A549 (cell line): Measurements from ENCODE around the gene PBX1. TPM values are rescaled to one million over a fixed set of nuclear protein-coding genes. Genes with fewer than 3 reads are reported as not detected.

Source experiments
- ATAC-seq, 2 experiments: fragments of 200-7000 bp in 1 of 2; fragments of >200 bp in 1 of 2; cut with Nextera tagmentation in 1 of 2; cut with Tn5 transposase in 1 of 2; 3 replicates each; pipeline versions ENCODE4 v1.8.0 to v1.9.1; 2018 to 2020; ENCODE audit warnings: mild to moderate bottlenecking in 1 of 2, moderate library complexity in 1 of 2
- CTCF ChIA-PET: fragments of 300-600 bp; sonication (Branson Sonifier 250); formaldehyde crosslinking; extraction: SDS; loops from one replicate; lab custom pipeline; 2021; ENCODE audit warnings: antibody characterized with exemption, inconsistent platforms; lab: Yijun Ruan, JAX
- POLR2A ChIA-PET: fragments of 350-600 bp; formaldehyde crosslinking; extraction: SDS; loops from one replicate; lab custom pipeline; 2021; ENCODE audit warnings: antibody characterized with exemption, inconsistent platforms; lab: Yijun Ruan, JAX
- DNase-seq, 2 experiments: peaks; one replicate each; pipeline versions ENCODE4 v3.0.0 to v3.0.0-alpha.2; 2011 to 2016; ENCODE audit warnings: low read depth in 1 of 2, low spot score in 1 of 2
- FAIRE-seq: peaks from 2 replicates; lab custom pipeline; 2011; peaks lifted over from hg19 to GRCh38; lab: Jason Lieb, UNC
- H3K27ac ChIP-seq, 2 experiments: fragments of >200 bp; sonication (Bioruptor Twin); formaldehyde crosslinking; 3 replicates each; pipeline ENCODE4 v1.5.1; 2016 to 2017
- H3K4me1 ChIP-seq: fragments of >200 bp; sonication (Bioruptor Twin); formaldehyde crosslinking; 3 replicates; pipeline ENCODE4 v1.6.1; 2016
- H3K4me2 ChIP-seq: fragments of >200 bp; sonication (Bioruptor Twin); formaldehyde crosslinking; 3 replicates; pipeline ENCODE4 v1.6.1; 2016
- H3K4me3 ChIP-seq: fragments of >200 bp; sonication (Bioruptor Twin); formaldehyde crosslinking; 3 replicates; pipeline ENCODE4 v1.5.1; 2016
- H3K9me3 ChIP-seq: fragments of >200 bp; sonication (Bioruptor Twin); formaldehyde crosslinking; 3 replicates; pipeline ENCODE4 v1.6.1; 2016
- BHLHE40 ChIP-seq: IDR thresholded peaks from 2 replicates; pipeline ENCODE4 v1.6.1; 2012; ENCODE audit warnings: low read depth, low read length, inconsistent platforms
- CHD4 ChIP-seq: fragments of 200-600 bp; sonication (generic); IDR thresholded peaks from 2 replicates; pipeline ENCODE4 v1.6.1; 2016; ENCODE audit warnings: antibody characterized with exemption, mild to moderate bottlenecking, borderline replicate concordance
- EHF ChIP-seq: fragments of 250-450 bp; sonication (Bioruptor Pico); IDR thresholded peaks from 2 replicates; pipeline ENCODE4 v1.5.0; 2020; ENCODE audit warnings: mild to moderate bottlenecking
- EHMT2 ChIP-seq: fragments of 200-600 bp; sonication (generic); IDR thresholded peaks from 2 replicates; pipeline ENCODE4 v1.6.1; 2016; ENCODE audit warnings: antibody characterized with exemption, low read depth, mild to moderate bottlenecking, moderate library complexity
- EP300 ChIP-seq, 2 experiments: fragments of >200 bp; sonication (Bioruptor Twin); formaldehyde crosslinking; IDR thresholded peaks; 2 replicates in 1 of 2; 3 replicates in 1 of 2; pipeline ENCODE4 v1.6.1; 2016 to 2017
- FOSB ChIP-seq: fragments of 250-450 bp; sonication (Bioruptor Pico); IDR thresholded peaks from 2 replicates; pipeline ENCODE4 v1.5.0; 2020; ENCODE audit warnings: mild to moderate bottlenecking, moderate library complexity
- JUN ChIP-seq, 2 experiments: fragments of >200 bp; sonication (Bioruptor Twin); formaldehyde crosslinking; IDR thresholded peaks; 2 replicates in 1 of 2; 3 replicates in 1 of 2; pipeline ENCODE4 v1.6.1; 2016 to 2017
- KDM5A ChIP-seq: fragments of 200-600 bp; sonication (generic); IDR thresholded peaks from 2 replicates; pipeline ENCODE4 v1.6.1; 2016; ENCODE audit warnings: antibody characterized with exemption, mild to moderate bottlenecking
- MAFK ChIP-seq: fragments of 450-650 bp; IDR thresholded peaks from 2 replicates; pipeline ENCODE4 v1.6.1; 2014; ENCODE audit not compliant: partially characterized antibody
- MAZ ChIP-seq: fragments of 150-350 bp; IDR thresholded peaks from 2 replicates; pipeline ENCODE4 v1.6.1; 2014; ENCODE audit warnings: antibody characterized with exemption, low read depth, low read length, borderline replicate concordance
- NFE2L2 ChIP-seq: fragments of 150-350 bp; conservative IDR thresholded peaks from 2 replicates; pipeline ENCODE4 v1.6.1; 2014; ENCODE audit warnings: low read length
- NR3C1 ChIP-seq: fragments of >200 bp; sonication (Bioruptor Twin); formaldehyde crosslinking; IDR thresholded peaks from 3 replicates; pipeline ENCODE4 v1.6.1; 2017
- PHF8 ChIP-seq: fragments of 200-600 bp; sonication (generic); IDR thresholded peaks from 2 replicates; pipeline ENCODE4 v1.6.1; 2016; ENCODE audit warnings: low read depth, mild to moderate bottlenecking, antibody characterized with exemption, moderate library complexity, borderline replicate concordance
- POLR2AphosphoS2 ChIP-seq: conservative IDR thresholded peaks from 2 replicates; pipeline ENCODE4 v1.6.1; 2012; ENCODE audit warnings: low read length, improper control_type of control experiment, inconsistent platforms
- RARB ChIP-seq: fragments of 250-450 bp; sonication (Bioruptor Pico); IDR thresholded peaks from 2 replicates; pipeline ENCODE4 v1.8.0; 2021; ENCODE audit warnings: mild to moderate bottlenecking, moderate library complexity
- SMC3 ChIP-seq: fragments of >200 bp; sonication (Bioruptor Twin); formaldehyde crosslinking; IDR thresholded peaks from 3 replicates; pipeline ENCODE4 v1.6.1; 2018; ENCODE audit warnings: inconsistent platforms
- TFCP2L1 ChIP-seq: fragments of 250-450 bp; sonication (Bioruptor Pico); IDR thresholded peaks from 2 replicates; pipeline ENCODE4 v1.5.0; 2021; ENCODE audit warnings: mild to moderate bottlenecking
- ZC3H11A ChIP-seq: fragments of 450-650 bp; IDR thresholded peaks from 2 replicates; pipeline ENCODE4 v1.6.1; 2014; ENCODE audit warnings: antibody characterized with exemption, mild to moderate bottlenecking
- ZFP36 ChIP-seq: fragments of 450-650 bp; IDR thresholded peaks from 2 replicates; pipeline ENCODE4 v1.6.1; 2014; ENCODE audit warnings: borderline replicate concordance; ENCODE audit not compliant: partially characterized antibody
- ZNF302 ChIP-seq: fragments of 250-450 bp; sonication (Bioruptor Pico); IDR thresholded peaks from 2 replicates; pipeline ENCODE4 v1.9.0; 2021; ENCODE audit warnings: inconsistent platforms, mild to moderate bottlenecking, moderate library complexity
- WGBS: methylation state at CpG from one replicate; pipeline ENCODE4 v1.1.6; 2017; ENCODE audit errors: missing lambda C conversion rate; 5-methylcytosine and 5-hydroxymethylcytosine counted together
- polyA plus RNA-seq, 4 experiments: library from polyadenylated mRNA; depleted of rRNA in 3 of 4; stranded (reverse); fragments of >200 nt; fragmentation: RNase III in 1 of 4; extraction: RNeasy Plus Mini Kit Qiagen cat#74134 plus additional on column Dnase treatment in 1 of 4; gene quantifications; 2 replicates in 3 of 4; 3 replicates in 1 of 4; pipeline ENCODE4 v1.2.3, GENCODE V29; 2011 to 2017
- TF ChIP-seq, protein P1 (sequence below): IDR thresholded peaks from 2 replicates; pipeline ENCODE4 v1.6.1; 2012
- TF ChIP-seq, protein P2 (sequence below): IDR thresholded peaks from 2 replicates; pipeline ENCODE4 v1.6.1; 2012; ENCODE audit warnings: low read depth, borderline replicate concordance
- TF ChIP-seq, protein P3 (sequence below): fragments of 150-350 bp; IDR thresholded peaks from 2 replicates; pipeline ENCODE4 v1.6.1; 2014; ENCODE audit warnings: low read depth, mild to moderate bottlenecking, low read length
- TF ChIP-seq, protein P4 (sequence below): fragments of >200 bp; sonication (Bioruptor Twin); formaldehyde crosslinking; IDR thresholded peaks from 3 replicates; pipeline ENCODE4 v1.5.1; 2016
- TF ChIP-seq, protein P5 (sequence below): IDR thresholded peaks from 2 replicates; pipeline ENCODE4 v1.6.1; 2012
- TF ChIP-seq, protein P6 (sequence below): fragments of >200 bp; sonication (Bioruptor Twin); formaldehyde crosslinking; IDR thresholded peaks from 2 replicates; pipeline ENCODE4 v1.6.1; 2016
- TF ChIP-seq, protein P7 (sequence below): fragments of 450-650 bp; IDR thresholded peaks from 2 replicates; pipeline ENCODE4 v1.6.1; 2014; ENCODE audit warnings: antibody characterized with exemption

PBX1 gene
- polyA plus RNA-seq, 2 of the 4 experiments (the other 2 are of a cell fraction) = 47.8 to 61.5 TPM

DNA sequence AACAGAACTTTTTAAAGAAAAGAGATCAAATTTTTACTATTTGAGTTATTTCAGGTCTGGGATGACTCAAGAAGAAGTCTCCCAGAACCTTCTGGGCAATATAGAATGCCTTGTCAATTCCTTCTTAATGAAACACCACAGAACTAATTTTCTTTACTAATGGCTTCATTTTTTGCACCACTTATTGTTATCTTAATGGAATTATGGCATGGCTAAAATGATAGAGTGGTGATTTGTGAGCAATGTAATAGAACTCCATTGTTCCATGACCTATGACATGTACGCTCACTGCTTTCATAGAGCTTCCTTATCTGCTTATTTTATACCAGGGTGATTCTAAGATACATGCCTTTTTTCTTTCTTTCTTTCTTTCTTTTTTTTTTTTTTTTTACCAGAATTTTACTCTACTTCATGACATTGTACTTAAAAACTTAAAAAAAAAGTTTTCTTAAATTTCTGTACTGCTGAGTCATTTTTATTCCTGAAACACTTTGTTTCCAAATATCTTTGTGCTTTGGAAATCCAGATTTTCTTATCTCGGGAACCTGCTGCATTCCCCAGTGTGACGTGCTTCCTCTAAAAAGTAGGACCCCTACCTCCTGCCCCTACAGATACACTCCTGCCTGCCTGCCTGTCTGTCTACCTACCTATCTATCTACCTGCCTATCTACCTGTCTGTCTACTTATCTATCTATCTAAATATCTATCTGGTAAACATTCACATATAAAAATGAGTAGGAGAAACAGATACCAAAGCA, 284.9 kb downstream of the PBX1 start:
- no peak overlapping the region for H3K4me2 ChIP-seq
- ATAC-seq (no peak), FAIRE-seq (no peak), DNase-seq (no peak)
- no peak overlapping the region for H3K4me3 ChIP-seq
- ChIA-PET POLR2A (no interaction called here), CTCF (no interaction called here)
- no peaks in the 10 kb centered on the region for H3K4me1 ChIP-seq
- no peak for TF ChIP-seq NFE2L2
- TF ChIP-seq, protein P1, sequence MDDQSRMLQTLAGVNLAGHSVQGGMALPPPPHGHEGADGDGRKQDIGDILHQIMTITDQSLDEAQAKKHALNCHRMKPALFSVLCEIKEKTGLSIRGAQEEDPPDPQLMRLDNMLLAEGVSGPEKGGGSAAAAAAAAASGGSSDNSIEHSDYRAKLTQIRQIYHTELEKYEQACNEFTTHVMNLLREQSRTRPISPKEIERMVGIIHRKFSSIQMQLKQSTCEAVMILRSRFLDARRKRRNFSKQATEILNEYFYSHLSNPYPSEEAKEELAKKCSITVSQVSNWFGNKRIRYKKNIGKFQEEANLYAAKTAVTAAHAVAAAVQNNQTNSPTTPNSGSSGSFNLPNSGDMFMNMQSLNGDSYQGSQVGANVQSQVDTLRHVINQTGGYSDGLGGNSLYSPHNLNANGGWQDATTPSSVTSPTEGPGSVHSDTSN = no peak
- TF ChIP-seq EHMT2 = no peak
- TF ChIP-seq BHLHE40 = no peak
- TF ChIP-seq, protein P2, sequence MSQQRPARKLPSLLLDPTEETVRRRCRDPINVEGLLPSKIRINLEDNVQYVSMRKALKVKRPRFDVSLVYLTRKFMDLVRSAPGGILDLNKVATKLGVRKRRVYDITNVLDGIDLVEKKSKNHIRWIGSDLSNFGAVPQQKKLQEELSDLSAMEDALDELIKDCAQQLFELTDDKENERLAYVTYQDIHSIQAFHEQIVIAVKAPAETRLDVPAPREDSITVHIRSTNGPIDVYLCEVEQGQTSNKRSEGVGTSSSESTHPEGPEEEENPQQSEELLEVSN = no peak
- TF ChIP-seq, protein P3, sequence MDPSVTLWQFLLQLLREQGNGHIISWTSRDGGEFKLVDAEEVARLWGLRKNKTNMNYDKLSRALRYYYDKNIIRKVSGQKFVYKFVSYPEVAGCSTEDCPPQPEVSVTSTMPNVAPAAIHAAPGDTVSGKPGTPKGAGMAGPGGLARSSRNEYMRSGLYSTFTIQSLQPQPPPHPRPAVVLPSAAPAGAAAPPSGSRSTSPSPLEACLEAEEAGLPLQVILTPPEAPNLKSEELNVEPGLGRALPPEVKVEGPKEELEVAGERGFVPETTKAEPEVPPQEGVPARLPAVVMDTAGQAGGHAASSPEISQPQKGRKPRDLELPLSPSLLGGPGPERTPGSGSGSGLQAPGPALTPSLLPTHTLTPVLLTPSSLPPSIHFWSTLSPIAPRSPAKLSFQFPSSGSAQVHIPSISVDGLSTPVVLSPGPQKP = no peak
- TF ChIP-seq, protein P4, sequence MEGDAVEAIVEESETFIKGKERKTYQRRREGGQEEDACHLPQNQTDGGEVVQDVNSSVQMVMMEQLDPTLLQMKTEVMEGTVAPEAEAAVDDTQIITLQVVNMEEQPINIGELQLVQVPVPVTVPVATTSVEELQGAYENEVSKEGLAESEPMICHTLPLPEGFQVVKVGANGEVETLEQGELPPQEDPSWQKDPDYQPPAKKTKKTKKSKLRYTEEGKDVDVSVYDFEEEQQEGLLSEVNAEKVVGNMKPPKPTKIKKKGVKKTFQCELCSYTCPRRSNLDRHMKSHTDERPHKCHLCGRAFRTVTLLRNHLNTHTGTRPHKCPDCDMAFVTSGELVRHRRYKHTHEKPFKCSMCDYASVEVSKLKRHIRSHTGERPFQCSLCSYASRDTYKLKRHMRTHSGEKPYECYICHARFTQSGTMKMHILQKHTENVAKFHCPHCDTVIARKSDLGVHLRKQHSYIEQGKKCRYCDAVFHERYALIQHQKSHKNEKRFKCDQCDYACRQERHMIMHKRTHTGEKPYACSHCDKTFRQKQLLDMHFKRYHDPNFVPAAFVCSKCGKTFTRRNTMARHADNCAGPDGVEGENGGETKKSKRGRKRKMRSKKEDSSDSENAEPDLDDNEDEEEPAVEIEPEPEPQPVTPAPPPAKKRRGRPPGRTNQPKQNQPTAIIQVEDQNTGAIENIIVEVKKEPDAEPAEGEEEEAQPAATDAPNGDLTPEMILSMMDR = no peak
- TF ChIP-seq EP300 (IDR thresholded peaks at IDR 0.05) = no peak
- TF ChIP-seq RARB (CRISPR knock-in tag) = no peak
- TF ChIP-seq, protein P5, sequence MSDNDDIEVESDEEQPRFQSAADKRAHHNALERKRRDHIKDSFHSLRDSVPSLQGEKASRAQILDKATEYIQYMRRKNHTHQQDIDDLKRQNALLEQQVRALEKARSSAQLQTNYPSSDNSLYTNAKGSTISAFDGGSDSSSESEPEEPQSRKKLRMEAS = no peak
- no peak for TF ChIP-seq JUN (IDR thresholded peaks at IDR 0.05)
- TF ChIP-seq ZC3H11A = no peak
- TF ChIP-seq POLR2AphosphoS2 = no peak
- TF ChIP-seq ZNF302 (CRISPR knock-in tag) = no peak
- TF ChIP-seq, protein P6, sequence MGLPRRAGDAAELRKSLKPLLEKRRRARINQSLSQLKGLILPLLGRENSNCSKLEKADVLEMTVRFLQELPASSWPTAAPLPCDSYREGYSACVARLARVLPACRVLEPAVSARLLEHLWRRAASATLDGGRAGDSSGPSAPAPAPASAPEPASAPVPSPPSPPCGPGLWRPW = no peak
- no peak for TF ChIP-seq SMC3
- TF ChIP-seq, protein P7, sequence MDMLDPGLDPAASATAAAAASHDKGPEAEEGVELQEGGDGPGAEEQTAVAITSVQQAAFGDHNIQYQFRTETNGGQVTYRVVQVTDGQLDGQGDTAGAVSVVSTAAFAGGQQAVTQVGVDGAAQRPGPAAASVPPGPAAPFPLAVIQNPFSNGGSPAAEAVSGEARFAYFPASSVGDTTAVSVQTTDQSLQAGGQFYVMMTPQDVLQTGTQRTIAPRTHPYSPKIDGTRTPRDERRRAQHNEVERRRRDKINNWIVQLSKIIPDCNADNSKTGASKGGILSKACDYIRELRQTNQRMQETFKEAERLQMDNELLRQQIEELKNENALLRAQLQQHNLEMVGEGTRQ = no peak
- TF ChIP-seq KDM5A = no peak
- WGBS = 74% methylated on average over 3 of the region's 3 CpGs
- H3K27ac ChIP-seq = no peak overlapping the region
- H3K9me3 ChIP-seq = no peaks in the 10 kb centered on the region

DNA sequence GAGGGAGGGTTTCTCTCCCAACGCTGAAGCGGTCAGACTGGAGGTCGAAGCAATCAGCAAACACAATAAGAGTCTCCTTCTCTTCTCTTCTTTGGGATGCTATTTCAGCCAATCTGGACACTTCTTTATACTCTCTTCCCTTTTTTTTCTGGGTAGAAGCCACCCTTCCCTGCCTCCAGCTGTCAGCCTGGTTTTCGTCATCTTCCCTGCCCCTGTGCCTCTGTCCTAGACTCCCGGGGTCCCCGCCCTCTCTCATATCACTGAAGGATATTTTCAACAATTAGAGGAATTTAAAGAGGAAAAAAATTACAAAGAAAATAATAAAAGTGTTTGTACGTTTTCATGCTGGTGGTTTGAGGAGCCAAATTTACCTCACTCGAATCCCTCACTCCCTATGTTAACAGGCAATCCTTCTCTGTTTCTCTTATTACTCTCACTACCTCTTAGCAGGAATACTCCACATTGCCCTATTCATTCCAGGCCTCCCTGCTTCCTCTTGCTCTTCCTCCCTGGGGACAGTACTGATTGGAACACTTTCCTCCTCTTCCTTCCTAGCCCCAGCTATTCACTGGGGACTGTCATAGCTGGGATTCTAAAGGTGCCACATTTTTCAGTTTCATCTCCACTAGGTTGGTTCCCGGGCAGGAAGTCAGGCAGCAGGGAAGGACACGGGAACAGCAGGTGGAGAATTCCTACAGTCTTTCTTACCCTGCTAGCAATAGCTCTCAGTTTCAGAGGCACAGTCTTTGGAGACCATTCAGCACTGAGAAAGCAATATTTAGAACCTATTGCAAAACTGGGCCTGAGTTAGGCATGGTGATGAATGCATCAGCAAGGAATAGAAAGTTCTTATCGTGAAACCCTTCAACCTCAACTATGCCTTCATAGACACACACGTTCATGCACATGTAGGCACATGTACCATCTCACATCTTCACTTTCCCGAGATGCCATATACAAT, 288.0 kb downstream of the PBX1 start:
- CTCF ChIA-PET = no interaction called here
- POLR2A ChIA-PET = no interaction called here
- WGBS = 75% methylated on average over 13 of the region's 13 CpGs

More for the DNA sequence above, 288.0 kb downstream of the PBX1 start:
- H3K4me1 ChIP-seq = no peaks in the 10 kb centered on the region
- DNase-seq = no peak
- no peaks in the 10 kb centered on the region for H3K9me3 ChIP-seq
- no peak for ATAC-seq
- TF ChIP-seq EHMT2 (no peak), MAZ (no peak), MAFK (no peak), ZFP36 (no peak), FOSB (CRISPR knock-in tag) (no peak), PHF8 (no peak), NR3C1 (no peak), BHLHE40 (no peak), TFCP2L1 (no peak), KDM5A (no peak), EHF (CRISPR knock-in tag) (no peak), CHD4 (no peak)
- TF ChIP-seq, protein P5 = no peak
- TF ChIP-seq, protein P6 = no peak
- TF ChIP-seq, protein P7 = no peak
- no peak overlapping the region for H3K4me2 ChIP-seq
- H3K27ac ChIP-seq = no peak overlapping the region
- no peak overlapping the region for H3K4me3 ChIP-seq
- no peak for FAIRE-seq
